Upper lobe of left lung (tissue), 6 donors: ENCODE results near the gene TSHZ2. TPM values are rescaled to one million over a fixed set of nuclear protein-coding genes. Genes with fewer than 3 reads are reported as not detected.

Experiments
- ATAC-seq, 2 donors: fragments of 200-7000 bp; cut with Tn5 transposase; one replicate each; pipeline ENCODE4 v1.9.1; 2022; ENCODE audit warnings: mild to moderate bottlenecking in 2 of 2, moderate library complexity in 2 of 2; ENCODE audit not compliant: low FRiP score in 2 of 2
- DNase-seq, 2 donors: peaks; one replicate each; pipeline ENCODE4 v3.0.0-alpha.2; 2019 to 2020
- H3K27ac ChIP-seq, 4 donors: fragments of 200-600 bp; sonication (generic); one replicate each; pipeline ENCODE4 v1.5.1; 2016 to 2019
- H3K27me3 ChIP-seq, 4 donors: fragments of 200-600 bp; sonication (generic); one replicate each; pipeline ENCODE4 v1.5.1; 2017 to 2019
- H3K36me3 ChIP-seq, 4 donors: fragments of 200-600 bp; sonication (generic); one replicate each; pipeline ENCODE4 v1.5.1; 2016 to 2019
- H3K4me1 ChIP-seq, 4 donors: fragments of 200-600 bp; sonication (generic); one replicate each; pipeline ENCODE4 v1.5.1; 2018 to 2019
- H3K4me3 ChIP-seq, 4 donors: fragments of 200-600 bp; sonication (generic); one replicate each; pipeline ENCODE4 v1.5.1; 2017 to 2019; ENCODE audit warnings: mild to moderate bottlenecking in 2 of 4, moderate library complexity in 1 of 4
- H3K9me3 ChIP-seq, 4 donors: fragments of 200-600 bp; sonication (generic); one replicate each; pipeline ENCODE4 v1.5.1; 2018 to 2019
- CTCF ChIP-seq, 6 experiments: fragments of 450-650 bp in 4 of 6; fragments of 200-600 bp in 2 of 6; sonication (generic) in 2 of 6; IDR thresholded peaks; one replicate each; pipeline ENCODE4 v1.5.1; 2016 to 2019; ENCODE audit warnings: antibody characterized with exemption in 6 of 6
- EP300 ChIP-seq, 4 donors: sonication (generic); formaldehyde crosslinking; IDR thresholded peaks; one replicate each; pipeline ENCODE4 v1.5.1; 2017; ENCODE audit warnings: antibody characterized with exemption in 4 of 4, control low read depth in 2 of 4
- POLR2A ChIP-seq, 4 donors: fragments of 450-650 bp; IDR thresholded peaks; one replicate each; pipeline ENCODE4 v1.5.1; 2016 to 2017; ENCODE audit warnings: antibody characterized with exemption in 4 of 4, mild to moderate bottlenecking in 2 of 4
- POLR2AphosphoS5 ChIP-seq, 2 donors: sonication (generic); formaldehyde crosslinking; IDR thresholded peaks; one replicate each; pipeline ENCODE4 v1.5.1; 2017; ENCODE audit warnings: antibody characterized with exemption in 2 of 2
- WGBS, 2 donors: methylation state at CpG; one replicate each; pipeline ENCODE4 v1.1.5; 2017 to 2018; 5-methylcytosine and 5-hydroxymethylcytosine counted together
- total RNA-seq, 6 donors: library from RNA; depleted of rRNA in 4 of 6; stranded (reverse); fragments of >200 nt in 4 of 6; gene quantifications; one replicate each; pipeline versions ENCODE4 v1.1.0 to v1.2.1, GENCODE V29; 2016 to 2021
- donor health status: DM: no; HTN: no; CAD: no; lungs with moderate emphysema.
- donor health status: DM: no; HTN: yes; CAD: no; lungs with severe emphysema.

The TSHZ2 gene
- total RNA-seq, 6 donors from 2014 or later: 1.8 to 10.0 (median 3.2) TPM

- Histone ChIP-seq H3K27ac (no peak overlapping the region), H3K36me3 (no peaks in the 10 kb centered on the region), H3K4me3 (no peak overlapping the region), H3K9me3 (no peaks in the 10 kb centered on the region), H3K27me3 (no peaks in the 10 kb centered on the region), H3K4me1 (no peaks in the 10 kb centered on the region)
- 75 to 78% methylated on average over 13 of the region's 13 CpGs for WGBS, 2 donors
- TF ChIP-seq CTCF (IDR thresholded peaks at IDR 0.05) (no peak), POLR2A (IDR thresholded peaks at IDR 0.05) (no peak)
- ATAC-seq: no peak
- no peak for DNase-seq
Observed at GRCh38 chr20:53370345-53370961, 398.3 kb downstream of the TSHZ2 start.

GRCh38 chr20:53371216-53371615 lies 399.1 kb downstream of the TSHZ2 start:
- H3K4me1 ChIP-seq: no peaks in the 10 kb centered on the region
- H3K27ac ChIP-seq: no peak overlapping the region
- H3K4me3 ChIP-seq: no peak overlapping the region
- TF ChIP-seq EP300 (IDR thresholded peaks at IDR 0.05) (no peak), CTCF (IDR thresholded peaks at IDR 0.05) (no peak), POLR2A (IDR thresholded peaks at IDR 0.05) (no peak), POLR2AphosphoS5 (IDR thresholded peaks at IDR 0.05) (no peak)
- H3K9me3 ChIP-seq: no peaks in the 10 kb centered on the region
- DNase-seq: no peak
- WGBS, 2 donors: 51 to 78% methylated on average over 4 of the region's 4 CpGs
- H3K36me3 ChIP-seq: no peaks in the 10 kb centered on the region
- ATAC-seq: no peak
- H3K27me3 ChIP-seq: no peaks in the 10 kb centered on the region

DNA sequence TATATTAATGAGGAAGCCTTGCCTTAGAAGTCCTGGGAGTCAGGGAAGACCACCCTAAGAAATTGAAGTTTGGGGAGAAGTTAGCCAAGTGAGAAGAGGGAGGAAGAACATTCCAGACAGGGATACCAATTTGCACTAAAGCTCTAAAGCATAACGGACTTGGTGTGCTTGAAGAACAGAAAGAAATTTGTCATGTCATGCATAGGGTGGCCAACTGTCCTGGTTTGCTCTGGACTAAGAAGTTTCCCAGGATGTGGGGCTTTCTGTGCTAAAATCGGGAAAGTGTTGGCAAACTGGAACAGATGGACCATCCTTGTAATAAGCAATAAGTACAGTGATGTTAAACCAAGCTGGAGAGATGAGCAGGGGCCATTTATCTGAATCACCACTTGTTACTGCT lies 403.9 kb downstream of the TSHZ2 start:
- Histone ChIP-seq H3K4me3 (no peak overlapping the region), H3K36me3 (no peaks in the 10 kb centered on the region), H3K27ac (no peak overlapping the region), H3K9me3 (no peaks in the 10 kb centered on the region), H3K4me1 (no peaks in the 10 kb centered on the region), H3K27me3 (no peaks in the 10 kb centered on the region)
- 91 to 94% methylated on average over 2 of the region's 2 CpGs for WGBS, 2 donors
- DNase-seq (no peak), ATAC-seq (no peak)
- no peak for TF ChIP-seq EP300 (IDR thresholded peaks at IDR 0.05)
- no peak for TF ChIP-seq CTCF (IDR thresholded peaks at IDR 0.05)
- TF ChIP-seq POLR2AphosphoS5 (IDR thresholded peaks at IDR 0.05): no peak

DNA sequence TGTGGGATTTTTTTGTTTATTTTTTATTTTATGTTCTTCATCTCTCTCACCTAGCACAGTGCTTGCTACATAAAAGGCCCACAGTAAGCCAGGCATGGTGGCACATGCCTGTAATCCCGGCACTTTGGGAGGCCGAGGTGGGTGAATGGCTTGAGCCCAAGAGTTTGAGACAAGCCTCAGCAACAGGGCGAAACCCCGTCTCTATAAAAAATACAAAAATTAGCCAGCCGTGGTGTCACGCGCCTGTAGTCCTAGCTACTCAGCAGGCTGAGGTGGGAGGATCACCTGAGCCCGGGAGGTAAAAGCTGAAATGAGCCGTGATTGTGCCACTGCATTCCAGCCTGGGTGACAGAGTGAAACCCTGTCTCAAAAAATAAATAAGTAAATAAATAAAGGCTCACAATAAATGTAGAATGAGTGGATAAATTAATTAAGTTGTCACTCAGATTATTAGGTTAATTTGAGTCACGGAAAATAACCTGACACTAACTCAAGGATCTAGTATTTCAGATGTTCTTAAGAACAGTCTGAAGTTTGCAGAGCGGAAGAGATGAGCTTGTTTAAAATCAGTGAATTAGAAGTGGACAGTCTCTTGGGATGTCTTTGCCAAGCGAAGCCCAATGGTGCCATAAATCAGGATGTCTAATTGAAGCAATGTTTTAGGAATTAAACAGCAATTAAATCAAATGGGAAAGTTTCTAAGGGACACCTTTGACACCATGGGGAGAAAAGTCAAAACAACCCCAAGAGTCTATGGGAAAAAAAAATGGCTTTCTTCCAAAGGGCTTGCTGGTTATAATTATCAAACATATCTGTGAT lies 407.1 kb downstream of the TSHZ2 start:
- Histone ChIP-seq H3K4me1 (no peaks in the 10 kb centered on the region), H3K27me3 (no peaks in the 10 kb centered on the region), H3K4me3 (no peak overlapping the region), H3K27ac (no peak overlapping the region), H3K9me3 (no peaks in the 10 kb centered on the region), H3K36me3 (no peaks in the 10 kb centered on the region)
- ATAC-seq: no peak
- DNase-seq: no peak
- no peak for TF ChIP-seq POLR2AphosphoS5 (IDR thresholded peaks at IDR 0.05)
- no peak for TF ChIP-seq POLR2A (IDR thresholded peaks at IDR 0.05)
- TF ChIP-seq CTCF (IDR thresholded peaks at IDR 0.05): no peak
- TF ChIP-seq EP300 (IDR thresholded peaks at IDR 0.05): no peak
- WGBS, 2 donors: 81 to 83% methylated on average over 12 of the region's 12 CpGs

GRCh38 chr20:53379833-53380120 lies 407.6 kb downstream of the TSHZ2 start:
- H3K4me3 ChIP-seq: no peak overlapping the region
- no peaks in the 10 kb centered on the region for H3K9me3 ChIP-seq
- no peak for TF ChIP-seq POLR2AphosphoS5 (IDR thresholded peaks at IDR 0.05)
- no peak for TF ChIP-seq CTCF (IDR thresholded peaks at IDR 0.05)
- TF ChIP-seq POLR2A (IDR thresholded peaks at IDR 0.05): no peak
- TF ChIP-seq EP300 (IDR thresholded peaks at IDR 0.05): no peak
- H3K4me1 ChIP-seq: no peaks in the 10 kb centered on the region
- no peaks in the 10 kb centered on the region for H3K27me3 ChIP-seq
- 57 to 59% methylated on average over 4 of the region's 4 CpGs for WGBS, 2 donors
- ATAC-seq (no peak), DNase-seq (no peak)
- no peaks in the 10 kb centered on the region for H3K36me3 ChIP-seq
- H3K27ac ChIP-seq: no peak overlapping the region
